Effector CD8-positive, alpha-beta T cell (primary cell): Measurements from ENCODE around the gene BTBD2.
A peak's percentile ranks its signal among the peaks of the same experiment; 100 is the strongest.
"Not testable (repeated sequence)": the region's sequence is repeated elsewhere in the genome, so short reads cannot be mapped to it uniquely, and the experiment has no call there.

ENCODE experiments used
- DNase-seq: peaks from one replicate; lab custom pipeline; 2025; lab: John Stamatoyannopoulos, UW

BTBD2 gene

GRCh38 chr19:2039959-2040646, 24.6 kb upstream of the BTBD2 start:
- DNase-seq, result no peak

- no peak for DNase-seq
Observed at GRCh38 chr19:2039089-2039958, 23.8 kb upstream of the BTBD2 start.

DNA sequence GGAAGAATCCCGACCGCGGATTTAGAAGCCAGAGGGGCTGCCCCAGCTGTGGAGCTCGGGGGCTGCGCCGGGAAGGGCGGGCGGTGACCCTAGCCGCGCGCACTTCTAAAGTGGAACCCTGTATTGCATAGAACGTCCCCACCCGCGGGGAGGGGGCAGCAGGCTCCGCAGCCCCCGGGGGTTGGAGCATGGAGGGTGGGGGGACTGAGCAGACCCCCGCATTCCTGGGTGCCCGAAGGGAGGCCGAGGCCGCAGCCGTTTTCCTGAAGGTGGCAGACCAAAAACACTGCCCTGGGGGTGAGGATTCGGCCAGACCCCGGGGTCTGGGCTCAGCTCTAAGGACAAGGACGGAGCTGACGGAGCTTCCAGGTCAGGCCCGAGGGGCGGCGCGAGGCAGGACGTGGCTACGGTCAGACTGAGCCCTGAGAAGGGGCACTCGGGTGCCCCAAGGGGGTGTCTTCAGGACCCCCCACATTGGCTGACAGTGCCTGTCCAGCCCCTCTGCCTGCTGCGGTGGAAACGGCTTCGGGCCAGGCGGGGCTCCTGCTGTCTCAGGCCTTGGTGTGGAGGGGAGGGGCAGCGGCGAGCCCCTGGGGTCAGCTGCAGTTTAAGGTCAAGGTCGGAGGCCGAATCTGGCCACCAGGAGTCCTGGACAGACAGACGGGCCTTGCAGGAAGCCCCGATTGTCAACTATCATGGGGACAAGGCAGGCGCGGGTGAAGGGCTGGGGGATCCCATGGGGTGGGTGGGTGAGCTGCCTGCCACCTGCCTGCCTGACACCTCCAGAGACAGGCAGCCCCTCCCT, 23.0 kb upstream of the BTBD2 start:
- DNase-seq, result no peak

DNA sequence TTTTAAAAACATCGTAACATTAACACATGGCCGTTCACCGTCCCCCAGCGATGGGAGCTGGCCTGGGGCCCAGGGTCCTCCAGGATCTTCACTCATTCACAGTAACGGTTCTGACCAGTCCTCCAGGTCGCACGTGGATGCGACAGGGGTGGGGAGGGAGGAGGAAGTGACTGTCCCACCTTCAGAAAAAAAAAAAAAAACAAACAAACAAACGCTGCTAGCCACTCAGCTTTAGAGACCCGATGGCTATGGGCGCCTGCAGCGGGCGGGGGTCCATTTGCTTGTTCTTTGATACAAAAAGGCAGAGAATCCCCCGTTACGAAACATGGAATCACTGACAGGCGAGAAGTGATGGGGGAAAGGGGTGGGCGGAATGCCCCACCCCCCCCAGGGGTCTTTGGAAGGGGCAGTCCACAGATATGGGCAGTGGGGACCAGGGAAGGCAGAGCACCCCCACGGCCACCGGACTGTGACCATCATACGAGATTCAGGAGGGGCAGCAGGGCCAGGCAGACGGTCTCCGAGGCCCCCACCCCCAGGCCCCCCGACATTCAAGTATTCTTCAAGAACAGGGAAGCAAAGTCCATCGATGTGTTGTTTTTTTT, 22.2 kb upstream of the BTBD2 start:
- DNase-seq, result no peak

GRCh38 chr19:2036424-2036823, 20.9 kb upstream of the BTBD2 start:
- DNase-seq, result no peak

GRCh38 chr19:2035590-2035991, 20.1 kb upstream of the BTBD2 start:
- DNase-seq, result no peak

GRCh38 chr19:2034729-2035589, 19.4 kb upstream of the BTBD2 start:
- peak; percentile 71 for DNase-seq

GRCh38 chr19:2034253-2034652, 18.7 kb upstream of the BTBD2 start:
- DNase-seq, result not testable (repeated sequence)

GRCh38 chr19:2033825-2034159, 18.3 kb upstream of the BTBD2 start:
- DNase-seq, result no peak

- no peak for DNase-seq
Observed at GRCh38 chr19:2033115-2033824, 17.8 kb upstream of the BTBD2 start.

GRCh38 chr19:2032296-2032941, 16.9 kb upstream of the BTBD2 start:
- no peak for DNase-seq

- no peak for DNase-seq
Observed at GRCh38 chr19:2027361-2027760, 11.8 kb upstream of the BTBD2 start.

- no peak for DNase-seq
Observed at GRCh38 chr19:2026770-2027169, 11.3 kb upstream of the BTBD2 start.

DNA sequence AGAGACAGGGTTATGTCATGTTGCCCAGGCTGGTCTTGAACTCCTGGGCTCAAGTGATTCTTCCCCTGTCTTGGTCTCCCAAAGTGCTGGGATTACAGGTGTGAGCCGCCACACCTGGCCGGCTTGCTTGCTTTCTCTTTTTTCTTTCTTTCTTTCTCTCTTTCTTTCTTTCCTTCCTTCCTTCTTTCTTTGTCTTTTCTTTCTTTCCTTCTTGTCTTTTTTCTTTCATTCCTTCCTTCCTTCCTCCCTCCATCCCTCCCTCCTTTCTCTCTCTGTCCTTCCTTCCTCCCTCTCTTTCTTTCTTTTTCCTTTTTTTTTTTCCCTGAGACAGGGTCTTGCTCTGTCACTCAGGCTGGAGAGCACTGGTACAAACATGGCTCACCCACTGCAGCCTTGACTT, 6.8 kb upstream of the BTBD2 start:
- DNase-seq, result no peak

GRCh38 chr19:2021453-2022140, 6.1 kb upstream of the BTBD2 start:
- no peak for DNase-seq

DNA sequence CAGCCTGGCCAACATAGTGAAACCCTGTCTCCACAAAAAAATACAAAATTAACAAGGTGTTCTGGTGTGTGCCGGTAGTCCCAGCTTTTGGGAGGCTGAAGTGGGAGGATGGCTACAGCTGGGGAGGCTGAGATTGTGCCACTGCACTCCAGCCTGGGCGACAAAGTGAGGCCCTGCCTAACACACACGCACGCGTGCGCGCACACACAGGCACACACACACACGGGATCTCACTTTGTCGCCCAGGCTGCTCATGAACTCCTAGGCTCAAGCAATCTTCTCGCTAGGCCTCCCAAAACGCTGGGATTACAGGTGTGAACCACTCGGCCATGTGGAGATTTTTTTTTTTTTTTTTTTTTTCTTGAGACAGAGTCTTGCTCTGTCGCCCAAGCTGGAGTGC, 3.2 kb upstream of the BTBD2 start:
- no peak for DNase-seq

GRCh38 chr19:2016041-2016807, 710 bp upstream of the BTBD2 start:
- DNase-seq, result no peak

- DNase-seq, result no peak
Observed at GRCh38 chr19:2014731-2015607, 545 bp downstream of the BTBD2 start.
